Stomach (tissue), 4 donors: ENCODE data around the gene PCARE.

ENCODE experiments used
- POLR2A ChIP-seq, 4 donors: fragments of 450-650 bp; IDR thresholded peaks; one replicate each; pipeline ENCODE4 v1.6.1; 2016; ENCODE audit warnings: antibody characterized with exemption in 4 of 4, control low read depth in 2 of 4, mild to moderate bottlenecking in 1 of 4, moderate library complexity in 1 of 4
- POLR2AphosphoS5 ChIP-seq, 3 donors: sonication (generic); formaldehyde crosslinking; IDR thresholded peaks; one replicate each; pipeline ENCODE4 v1.6.1; 2016; ENCODE audit warnings: antibody characterized with exemption in 3 of 3
- TF ChIP-seq, protein P1 (sequence below), 7 experiments: fragments of 450-650 bp in 4 of 7; fragments of 200-600 bp in 3 of 7; sonication (generic) in 3 of 7; IDR thresholded peaks; one replicate each; pipeline ENCODE4 v1.5.1; 2016 to 2019; ENCODE audit warnings: antibody characterized with exemption in 7 of 7, control low read depth in 2 of 7, mild to moderate bottlenecking in 1 of 7

DNA sequence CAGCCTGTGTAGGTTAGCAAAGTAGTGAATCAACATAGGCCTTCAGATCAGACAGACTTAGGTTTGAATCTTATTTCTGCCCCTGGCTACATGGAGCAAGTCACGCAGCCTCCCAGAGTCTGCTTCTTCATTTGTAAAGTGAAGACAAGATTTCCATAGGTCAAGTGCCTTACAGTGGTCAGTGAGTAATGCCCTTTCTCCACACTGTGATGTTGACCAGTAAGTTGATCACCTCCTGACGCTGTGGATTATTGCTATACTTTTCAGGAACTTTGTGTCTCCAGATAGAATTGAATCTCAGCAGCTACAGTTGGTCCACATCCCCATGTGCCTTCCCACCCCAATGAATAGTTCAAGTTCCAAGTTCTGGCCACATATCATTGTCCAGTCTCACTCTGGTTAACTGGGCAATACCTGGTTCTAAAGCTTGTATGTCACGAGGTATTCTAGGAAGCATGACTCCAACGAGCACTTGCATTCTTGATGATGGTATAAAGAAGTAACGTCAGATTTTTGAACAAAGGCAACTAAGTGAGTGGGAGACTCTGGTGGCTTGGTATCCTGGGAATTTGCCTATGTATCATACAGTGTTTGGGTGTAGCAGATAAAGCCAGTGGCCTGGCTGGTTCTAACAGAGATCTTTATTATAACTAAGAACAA, 38.8 kb upstream of the PCARE start:
- TF ChIP-seq, protein P1, sequence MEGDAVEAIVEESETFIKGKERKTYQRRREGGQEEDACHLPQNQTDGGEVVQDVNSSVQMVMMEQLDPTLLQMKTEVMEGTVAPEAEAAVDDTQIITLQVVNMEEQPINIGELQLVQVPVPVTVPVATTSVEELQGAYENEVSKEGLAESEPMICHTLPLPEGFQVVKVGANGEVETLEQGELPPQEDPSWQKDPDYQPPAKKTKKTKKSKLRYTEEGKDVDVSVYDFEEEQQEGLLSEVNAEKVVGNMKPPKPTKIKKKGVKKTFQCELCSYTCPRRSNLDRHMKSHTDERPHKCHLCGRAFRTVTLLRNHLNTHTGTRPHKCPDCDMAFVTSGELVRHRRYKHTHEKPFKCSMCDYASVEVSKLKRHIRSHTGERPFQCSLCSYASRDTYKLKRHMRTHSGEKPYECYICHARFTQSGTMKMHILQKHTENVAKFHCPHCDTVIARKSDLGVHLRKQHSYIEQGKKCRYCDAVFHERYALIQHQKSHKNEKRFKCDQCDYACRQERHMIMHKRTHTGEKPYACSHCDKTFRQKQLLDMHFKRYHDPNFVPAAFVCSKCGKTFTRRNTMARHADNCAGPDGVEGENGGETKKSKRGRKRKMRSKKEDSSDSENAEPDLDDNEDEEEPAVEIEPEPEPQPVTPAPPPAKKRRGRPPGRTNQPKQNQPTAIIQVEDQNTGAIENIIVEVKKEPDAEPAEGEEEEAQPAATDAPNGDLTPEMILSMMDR (IDR thresholded peaks at IDR 0.05): no peak
- TF ChIP-seq POLR2A (IDR thresholded peaks at IDR 0.05): no peak
- no peak for TF ChIP-seq POLR2AphosphoS5 (IDR thresholded peaks at IDR 0.05)
